Progenitor cell of endocrine pancreas (in vitro differentiated cells): ENCODE results near the gene LTA. TPM values are rescaled to one million over a fixed set of nuclear protein-coding genes. Genes with fewer than 3 reads are reported as not detected.
A peak's percentile ranks its signal among the peaks of the same experiment; 100 is the strongest.

Experiments used
- DNase-seq: peaks from one replicate; pipeline ENCODE4 v3.0.0; 2021; ENCODE audit warnings: low spot score; ENCODE audit not compliant: unreplicated experiment
- H3K27ac Mint-ChIP-seq: 2 replicates; pipeline ENCODE4 v1.8.0; 2021; ENCODE audit warnings: mild to moderate bottlenecking, moderate library complexity, mixed read lengths
- H3K27me3 Mint-ChIP-seq: 2 replicates; pipeline ENCODE4 v1.8.0; 2021; ENCODE audit warnings: mixed read lengths
- H3K36me3 Mint-ChIP-seq: 2 replicates; pipeline ENCODE4 v1.8.0; 2022; ENCODE audit warnings: mixed read lengths; ENCODE audit not compliant: insufficient read depth
- H3K4me1 Mint-ChIP-seq: 2 replicates; pipeline ENCODE4 v1.8.0; 2021; ENCODE audit warnings: low read depth, mixed read lengths
- H3K4me3 Mint-ChIP-seq: 2 replicates; pipeline ENCODE4 v1.8.0; 2021; ENCODE audit warnings: low read depth, mild to moderate bottlenecking, moderate library complexity, mixed read lengths
- H3K9me3 Mint-ChIP-seq: 2 replicates; pipeline ENCODE4 v1.8.0; 2021; ENCODE audit warnings: low read depth, mixed read lengths
- CTCF ChIP-seq: fragments of 200-600 bp; sonication (generic); IDR thresholded peaks from one replicate; pipeline ENCODE4 v1.5.0; 2021; ENCODE audit warnings: antibody characterized with exemption, mild to moderate bottlenecking; ENCODE audit not compliant: unreplicated experiment
- long read RNA-seq: library from polyadenylated mRNA; unstranded; transcript quantifications from one replicate; pipeline ENCODE4 v2.0.0, GENCODE V29; 2020
- total RNA-seq: library from RNA; stranded (reverse); gene quantifications from 2 replicates; pipeline ENCODE4 v1.2.1, GENCODE V29; 2021

LTA gene
- total RNA-seq = not detected in 2 replicates
- long read RNA-seq = 0 reads

- no peaks in the 10 kb centered on the region for H3K9me3 Mint-ChIP-seq
- no peak within 1 kb of the TSS for H3K27ac Mint-ChIP-seq
- no peak for DNase-seq
- H3K36me3 Mint-ChIP-seq = no peaks in the 10 kb centered on the region
- no peak within 1 kb of the TSS for H3K4me3 Mint-ChIP-seq
- H3K4me1 Mint-ChIP-seq = peaks cover 2% of the 10 kb centered on the region
- peaks cover 40% of the 10 kb centered on the region for H3K27me3 Mint-ChIP-seq
- no peak for TF ChIP-seq CTCF
These were observed at the start of gene LTA for GRCh38 chr6:31572041-31572911. Gene LTA (plus strand): TSS chr6:31572289. CDS start chr6:31572743, 454 bp downstream.

- Mint-ChIP-seq H3K9me3 (no peaks in the 10 kb centered on the region), H3K27ac (no peak overlapping the region), H3K36me3 (peaks cover 6% of the 10 kb centered on the region), H3K4me3 (no peak overlapping the region), H3K4me1 (peaks cover 6% of the 10 kb centered on the region), H3K27me3 (peaks cover 5% of the 10 kb centered on the region)
- no peak for TF ChIP-seq CTCF
- no peak for DNase-seq
These were observed 46.5 kb upstream of the LTA start for GRCh38 chr6:31525553-31525931.

GRCh38 chr6:31525932-31526591 lies 46.0 kb upstream of the LTA start:
- TF ChIP-seq CTCF = no peak
- Mint-ChIP-seq H3K4me1 (peaks cover 8% of the 10 kb centered on the region), H3K27ac (no peak overlapping the region), H3K4me3 (no peak overlapping the region), H3K9me3 (no peaks in the 10 kb centered on the region), H3K36me3 (peaks cover 10% of the 10 kb centered on the region), H3K27me3 (peaks cover 4% of the 10 kb centered on the region)
- no peak for DNase-seq

GRCh38 chr6:31528307-31528777 lies 43.7 kb upstream of the LTA start:
- Mint-ChIP-seq H3K4me1 (peaks cover 8% of the 10 kb centered on the region), H3K36me3 (peaks cover 18% of the 10 kb centered on the region), H3K27me3 (no peaks in the 10 kb centered on the region), H3K4me3 (no peak overlapping the region), H3K27ac (peak overlapping the region; percentile 45), H3K9me3 (no peaks in the 10 kb centered on the region)
- TF ChIP-seq CTCF = no peak
- DNase-seq = no peak

- peak within 1 kb of the TSS; percentile 76 for H3K27ac Mint-ChIP-seq
- no peak for TF ChIP-seq CTCF
- H3K27me3 Mint-ChIP-seq = no peaks in the 10 kb centered on the region
- peaks cover 18% of the 10 kb centered on the region for H3K36me3 Mint-ChIP-seq
- H3K9me3 Mint-ChIP-seq = no peaks in the 10 kb centered on the region
- no peak within 1 kb of the TSS for H3K4me3 Mint-ChIP-seq
- peaks cover 8% of the 10 kb centered on the region for H3K4me1 Mint-ChIP-seq
- DNase-seq = no peak
These were observed 43.2 kb upstream of the LTA start, which contains the start of gene MCCD1 for GRCh38 chr6:31528821-31529328. Gene MCCD1 (plus strand): TSS chr6:31528962. CDS start chr6:31529015, 53 bp downstream.
